H1 (cell line): Measurements from ENCODE around the gene TBX15. TPM values are rescaled to one million over a fixed set of nuclear protein-coding genes. Genes with fewer than 3 reads are reported as not detected.

Source experiments
- CTCF ChIA-PET: fragments of 300-600 bp; sonication (Branson Sonifier 250); formaldehyde crosslinking; loops from one replicate; lab custom pipeline; 2021; ENCODE audit not compliant: partially characterized antibody; lab: Charles Lee
- POLR2A ChIA-PET: fragments of 300-600 bp; sonication (Branson Sonifier 250); formaldehyde crosslinking; loops from one replicate; lab custom pipeline; 2021; ENCODE audit warnings: inconsistent platforms; ENCODE audit not compliant: partially characterized antibody; lab: Charles Lee
- DNase-seq, 2 experiments: peaks; one replicate each; pipeline versions ENCODE4 v3.0.0 to v3.0.0-alpha.2; 2010 to 2022; ENCODE audit warnings: low spot score in 2 of 2, low read depth in 1 of 2, mixed read lengths in 1 of 2
- FAIRE-seq: peaks from 2 replicates; lab custom pipeline; 2011; peaks lifted over from hg19 to GRCh38; lab: Jason Lieb, UNC
- H2AFZ ChIP-seq: 2 replicates; pipeline ENCODE4 v1.8.1; 2012; ENCODE audit warnings: low read length, inconsistent platforms
- H2AK5ac ChIP-seq: 2 replicates; pipeline ENCODE4 v1.6.1; 2013; ENCODE audit warnings: low read depth, low read length
- H2BK120ac ChIP-seq: replicated peaks from 2 replicates; pipeline ENCODE3; 2013; ENCODE audit warnings: low read depth, low read length, inconsistent platforms
- H2BK12ac ChIP-seq: 2 replicates; pipeline ENCODE4 v1.6.1; 2013; ENCODE audit warnings: low read depth, low read length
- H2BK15ac ChIP-seq: 2 replicates; pipeline ENCODE4 v1.6.1; 2013; ENCODE audit warnings: low read length
- H2BK20ac ChIP-seq: 2 replicates; pipeline ENCODE4 v1.6.1; 2013; ENCODE audit warnings: low read length
- H2BK5ac ChIP-seq: 2 replicates; pipeline ENCODE4 v1.6.1; 2013; ENCODE audit warnings: low read depth, low read length
- H3K14ac ChIP-seq: 2 replicates; pipeline ENCODE4 v1.6.1; 2013; ENCODE audit warnings: inconsistent platforms; ENCODE audit not compliant: insufficient read length
- H3K18ac ChIP-seq: 2 replicates; pipeline ENCODE4 v1.6.1; 2013; ENCODE audit warnings: low read length; ENCODE audit errors: extremely low read depth
- H3K23ac ChIP-seq: 2 replicates; pipeline ENCODE4 v1.6.1; 2013; ENCODE audit warnings: inconsistent platforms; ENCODE audit not compliant: insufficient read length
- H3K23me2 ChIP-seq: 2 replicates; pipeline ENCODE4 v1.6.1; 2013; ENCODE audit warnings: low read depth, low read length
- H3K27ac ChIP-seq: 2 replicates; pipeline ENCODE4 v1.6.1; 2011; ENCODE audit warnings: low read depth, low read length, inconsistent platforms
- H3K27me3 ChIP-seq, 4 experiments: replicated peaks in 1 of 4; 1 replicate in 1 of 4; 2 replicates in 3 of 4; pipeline versions ENCODE4 v1.6.1 to v1.8.1; 2011 to 2013; ENCODE audit warnings: low read length in 3 of 4, mild to moderate bottlenecking in 3 of 4, inconsistent platforms in 2 of 4, mixed read lengths in 2 of 4, moderate library complexity in 1 of 4; ENCODE audit not compliant: control insufficient read depth in 3 of 4, insufficient read depth in 3 of 4; ENCODE audit errors: extremely low read depth in 1 of 4
- H3K36me3 ChIP-seq, 4 experiments: 2 replicates each; pipeline versions ENCODE4 v1.6.1 to v1.8.1; 2011 to 2013; ENCODE audit warnings: mild to moderate bottlenecking in 4 of 4, low read length in 3 of 4, moderate library complexity in 2 of 4, control low read depth in 1 of 4, inconsistent platforms in 1 of 4; ENCODE audit not compliant: insufficient read depth in 4 of 4, control insufficient read depth in 2 of 4
- H3K4ac ChIP-seq: replicated peaks from 2 replicates; pipeline ENCODE3; 2013; ENCODE audit warnings: low read length, low read depth, mixed read lengths, inconsistent platforms; ENCODE audit not compliant: insufficient read length
- H3K4me1 ChIP-seq, 4 experiments: replicated peaks in 1 of 4; 1 replicate in 1 of 4; 2 replicates in 3 of 4; pipeline versions ENCODE4 v1.6.1 to v1.8.1; 2011 to 2013; ENCODE audit warnings: low read length in 3 of 4, inconsistent platforms in 2 of 4, mixed read lengths in 1 of 4; ENCODE audit not compliant: insufficient read depth in 4 of 4, control insufficient read depth in 3 of 4
- H3K4me2 ChIP-seq, 2 experiments: 2 replicates each; pipeline versions ENCODE4 v1.6.1 to v1.8.1; 2011 to 2013; ENCODE audit warnings: low read depth in 2 of 2, low read length in 2 of 2, control low read depth in 1 of 2, inconsistent platforms in 1 of 2, mild to moderate bottlenecking in 1 of 2; ENCODE audit not compliant: insufficient read depth in 1 of 2
- H3K4me3 ChIP-seq, 4 experiments: fragments of 200-600, 300-600 bp in 1 of 4; sonication (generic), shearing (Covaris generic), sonication (Bioruptor Twin) in 1 of 4; 2 replicates each; pipeline versions ENCODE4 v1.5.1 to v1.8.1; 2011 to 2016; ENCODE audit warnings: low read length in 4 of 4, low read depth in 3 of 4, control low read depth in 2 of 4, inconsistent platforms in 2 of 4, mild to moderate bottlenecking in 2 of 4, mixed read lengths in 1 of 4, moderate library complexity in 1 of 4; ENCODE audit not compliant: insufficient read depth in 2 of 4; ENCODE audit errors: extremely low read depth in 1 of 4
- H3K56ac ChIP-seq: replicated peaks from 2 replicates; pipeline ENCODE3; 2013; ENCODE audit warnings: low read depth, mild to moderate bottlenecking, mixed read lengths, low read length, inconsistent platforms; ENCODE audit not compliant: insufficient read length
- H3K79me1 ChIP-seq: 2 replicates; pipeline ENCODE4 v1.6.1; 2013; ENCODE audit warnings: low read depth, low read length, control low read depth
- H3K79me2 ChIP-seq, 2 experiments: 2 replicates each; pipeline versions ENCODE4 v1.6.1 to v1.8.1; 2012 to 2013; ENCODE audit warnings: low read length in 2 of 2, mild to moderate bottlenecking in 2 of 2, inconsistent platforms in 1 of 2; ENCODE audit not compliant: insufficient read depth in 2 of 2, control insufficient read depth in 1 of 2
- H3K9ac ChIP-seq, 4 experiments: replicated peaks in 1 of 4; 1 replicate in 1 of 4; 2 replicates in 3 of 4; pipeline versions ENCODE4 v1.6.1 to v1.8.1; 2011 to 2013; ENCODE audit warnings: low read depth in 3 of 4, low read length in 3 of 4, control low read depth in 2 of 4, mild to moderate bottlenecking in 2 of 4, moderate library complexity in 2 of 4, inconsistent platforms in 1 of 4; ENCODE audit errors: extremely low read depth in 1 of 4
- H3K9me3 ChIP-seq, 2 experiments: 2 replicates each; pipeline versions ENCODE4 v1.6.1 to v1.8.1; 2012 to 2013; ENCODE audit warnings: mild to moderate bottlenecking in 2 of 2, moderate library complexity in 2 of 2, control low read depth in 1 of 2, inconsistent platforms in 1 of 2, low read depth in 1 of 2, low read length in 1 of 2, mixed read lengths in 1 of 2; ENCODE audit not compliant: insufficient read depth in 2 of 2
- H4K20me1 ChIP-seq, 2 experiments: replicated peaks in 1 of 2; 2 replicates each; pipeline versions ENCODE3 to v1.8.1; 2011 to 2013; ENCODE audit warnings: inconsistent platforms in 2 of 2, low read length in 2 of 2, mild to moderate bottlenecking in 1 of 2; ENCODE audit not compliant: insufficient read depth in 2 of 2, control insufficient read depth in 1 of 2
- H4K5ac ChIP-seq: 2 replicates; pipeline ENCODE4 v1.6.1; 2013; ENCODE audit warnings: low read length, low read depth, mixed read lengths, inconsistent platforms; ENCODE audit not compliant: insufficient read length
- H4K8ac ChIP-seq: 2 replicates; pipeline ENCODE4 v1.8.0; 2013; ENCODE audit warnings: mild to moderate bottlenecking, moderate library complexity, low read length, inconsistent platforms; ENCODE audit not compliant: insufficient read depth; ENCODE audit errors: extremely low read depth
- H4K91ac ChIP-seq: replicated peaks from 2 replicates; pipeline ENCODE3; 2013; ENCODE audit warnings: low read length, mixed read lengths, inconsistent platforms; ENCODE audit not compliant: insufficient read length
- EGR1 ChIP-seq: IDR thresholded peaks from 2 replicates; pipeline ENCODE4 v1.6.1; 2011; ENCODE audit warnings: low read depth, low read length, borderline replicate concordance
- EZH2 ChIP-seq: fragments of 200-600 bp; sonication (generic); IDR thresholded peaks from 2 replicates; pipeline ENCODE4 v1.7.1; 2012; ENCODE audit warnings: low read depth, mild to moderate bottlenecking, moderate library complexity, low read length, inconsistent platforms; ENCODE audit not compliant: severe bottlenecking
- FOSL1 ChIP-seq: IDR thresholded peaks from 2 replicates; pipeline ENCODE4 v1.6.1; 2011; ENCODE audit warnings: mild to moderate bottlenecking, low read depth, low read length, moderate library complexity; ENCODE audit not compliant: insufficient read depth
- PHF8 ChIP-seq: fragments of 200-600 bp; sonication (generic); conservative IDR thresholded peaks from 2 replicates; pipeline ENCODE4 v1.7.1; 2012; ENCODE audit warnings: low read depth, mild to moderate bottlenecking, inconsistent platforms, low read length, moderate library complexity
- POU5F1 ChIP-seq: IDR thresholded peaks from 2 replicates; pipeline ENCODE4 v1.6.1; 2011; ENCODE audit warnings: low read depth, mild to moderate bottlenecking, low read length, moderate library complexity
- RBBP5 ChIP-seq: IDR thresholded peaks from 2 replicates; pipeline ENCODE4 v1.7.1; 2012; ENCODE audit warnings: low read depth, mild to moderate bottlenecking, inconsistent platforms, low read length, moderate library complexity, borderline replicate concordance
- RNF2 ChIP-seq: fragments of 200-900, 300-1000 bp; sonication (generic); IDR thresholded peaks from 2 replicates; pipeline ENCODE4 v1.7.1; 2016; ENCODE audit warnings: borderline replicate concordance, low read depth, mild to moderate bottlenecking, antibody characterized with exemption, low read length; ENCODE audit not compliant: poor library complexity, severe bottlenecking; ENCODE audit errors: missing control alignments
- SP4 ChIP-seq: IDR thresholded peaks from 2 replicates; pipeline ENCODE4 v1.6.1; 2012; ENCODE audit warnings: low read length, inconsistent platforms
- TBP ChIP-seq: IDR thresholded peaks from 2 replicates; pipeline ENCODE4 v1.6.1; 2011; ENCODE audit warnings: low read depth, low read length, improper control_type of control experiment
- WGBS, 2 experiments: shearing (Covaris generic) in 1 of 2; methylation state at CpG; one replicate each; pipeline versions ENCODE4 v1.1.6 to v1.1.7; 2013 to 2015; ENCODE audit warnings: low lambda C conversion rate in 2 of 2, mixed read lengths in 2 of 2, inconsistent platforms in 1 of 2, low coverage in 1 of 2, missing lambda C conversion rate in 1 of 2; ENCODE audit not compliant: insufficient replicate concordance in 2 of 2, insufficient coverage in 1 of 2, insufficient read length in 1 of 2; ENCODE audit errors: extremely low coverage in 1 of 2, missing lambda C conversion rate in 1 of 2; 5-methylcytosine and 5-hydroxymethylcytosine counted together
- polyA plus RNA-seq, 7 experiments: library from polyadenylated mRNA; depleted of rRNA in 3 of 7; stranded (reverse) in 5 of 7; unstranded in 2 of 7; fragments of >200 nt in 5 of 7; fragments of 200-250 nt in 2 of 7; gene quantifications; 1 replicate in 5 of 7; 2 replicates in 1 of 7; 4 replicates in 1 of 7; pipeline versions ENCODE4 v1.2.1 to v1.2.3, GENCODE V29; 2011 to 2013; ENCODE audit warnings: missing spikeins in 2 of 7, mixed read lengths in 2 of 7
- total RNA-seq: library from RNA; stranded (reverse); fragmentation: NEBNext Ultra II Directional; extraction: Animal tissue kit (Norgen Biotek cat#: 25700); gene quantifications from 2 replicates; pipeline ENCODE4 v1.2.1, GENCODE V29; 2021
- TF ChIP-seq, protein P1 (sequence below): IDR thresholded peaks from 2 replicates; pipeline ENCODE4 v1.6.1; 2012; ENCODE audit warnings: low read length, inconsistent platforms

Gene TBX15
- total and polyA plus RNA-seq, 2 of the 8 experiments (the other 6 are each of a cell fraction or from before 2014, with no cell fraction given) = 0.14 to 0.24 TPM

DNA sequence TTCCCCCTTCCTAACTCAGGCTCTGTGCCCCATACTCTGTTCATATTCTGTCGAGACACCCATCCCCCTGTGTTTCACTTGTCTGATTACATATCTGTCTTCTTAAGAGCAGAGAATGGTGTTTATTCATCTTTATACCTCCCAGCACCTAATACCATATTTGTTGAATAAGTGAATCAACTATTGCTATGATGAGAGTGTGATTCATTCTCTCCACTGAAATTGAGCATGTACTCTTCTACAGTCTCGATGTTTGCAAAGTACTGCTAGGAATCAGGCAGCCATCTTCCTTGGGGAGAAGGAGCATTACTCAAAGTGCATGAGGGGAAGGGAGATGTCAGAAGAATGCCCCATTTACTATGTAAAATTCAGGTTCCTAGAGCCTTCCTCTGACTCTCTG is 27.0 kb downstream of the TBX15 start:
- Histone ChIP-seq H4K8ac (no peak overlapping the region), H2BK15ac (no peak overlapping the region), H2BK12ac (no peak overlapping the region), H4K91ac (no peak overlapping the region), H2AFZ (no peak overlapping the region), H4K20me1 (no peaks in the 10 kb centered on the region), H3K4me2 (no peak overlapping the region), H2BK20ac (0 out of 2 replicates have a peak overlapping the region, but pooled peaks have one; percentile 11), H3K36me3 (no peaks in the 10 kb centered on the region), H3K56ac (no peak overlapping the region), H2AK5ac (no peak overlapping the region), H3K4me3 (no peak overlapping the region), H3K18ac (no peak overlapping the region), H3K23ac (no peak overlapping the region), H3K9me3 (no peaks in the 10 kb centered on the region), H2BK120ac (no peak overlapping the region), H3K27ac (no peak overlapping the region), H3K9ac (no peak overlapping the region), H3K79me2 (no peaks in the 10 kb centered on the region), H2BK5ac (peak overlapping the region; percentile 71; the same call in 1 of the 2 replicates), H3K79me1 (no peaks in the 10 kb centered on the region), H3K14ac (no peak overlapping the region), H4K5ac (no peak overlapping the region), H3K27me3 (peaks cover 0 to 1% (median 0%) of the 10 kb centered on the region in 4 experiments; a peak in 1 of 7 replicates), H3K4me1 (peaks cover 1 to 11% (median 8%) of the 10 kb centered on the region in 4 experiments; a peak in 5 of 7 replicates), H3K23me2 (no peaks in the 10 kb centered on the region), H3K4ac (no peak overlapping the region)
- DNase-seq (no peak), FAIRE-seq (no peak)
- CTCF ChIA-PET = no interaction called here
- POLR2A ChIA-PET = no interaction called here
- 90% methylated on average over 2 of the region's 2 CpGs; no CpG with 5 or more reads in 1 of the 2 experiments for WGBS, 2 experiments
- TF ChIP-seq RNF2 (no peak), EGR1 (no peak), FOSL1 (no peak), POU5F1 (no peak), PHF8 (no peak), TBP (no peak), SP4 (no peak), RBBP5 (no peak), EZH2 (no peak)
- TF ChIP-seq, protein P1, sequence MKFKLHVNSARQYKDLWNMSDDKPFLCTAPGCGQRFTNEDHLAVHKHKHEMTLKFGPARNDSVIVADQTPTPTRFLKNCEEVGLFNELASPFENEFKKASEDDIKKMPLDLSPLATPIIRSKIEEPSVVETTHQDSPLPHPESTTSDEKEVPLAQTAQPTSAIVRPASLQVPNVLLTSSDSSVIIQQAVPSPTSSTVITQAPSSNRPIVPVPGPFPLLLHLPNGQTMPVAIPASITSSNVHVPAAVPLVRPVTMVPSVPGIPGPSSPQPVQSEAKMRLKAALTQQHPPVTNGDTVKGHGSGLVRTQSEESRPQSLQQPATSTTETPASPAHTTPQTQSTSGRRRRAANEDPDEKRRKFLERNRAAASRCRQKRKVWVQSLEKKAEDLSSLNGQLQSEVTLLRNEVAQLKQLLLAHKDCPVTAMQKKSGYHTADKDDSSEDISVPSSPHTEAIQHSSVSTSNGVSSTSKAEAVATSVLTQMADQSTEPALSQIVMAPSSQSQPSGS = no peak
